Adrenal gland (tissue), 5 donors: Measurements from ENCODE around the gene CCL16.

ENCODE experiments used
- POLR2A ChIP-seq, 2 donors: fragments of 450-650 bp; IDR thresholded peaks; one replicate each; pipeline ENCODE4 v1.6.1; 2017; ENCODE audit warnings: antibody characterized with exemption in 2 of 2, mild to moderate bottlenecking in 2 of 2, moderate library complexity in 1 of 2
- TF ChIP-seq, protein P1 (sequence below), 6 experiments: fragments of 450-650 bp in 4 of 6; fragments of 200-600 bp in 2 of 6; sonication (generic) in 1 of 6; IDR thresholded peaks; 1 replicate in 5 of 6; 2 replicates in 1 of 6; pipeline versions ENCODE4 v1.5.1 to v1.8.0; 2016 to 2021; ENCODE audit warnings: antibody characterized with exemption in 6 of 6, mild to moderate bottlenecking in 2 of 6, moderate library complexity in 1 of 6
- donor health status: DM: no; HTN: no; CAD: no.

DNA sequence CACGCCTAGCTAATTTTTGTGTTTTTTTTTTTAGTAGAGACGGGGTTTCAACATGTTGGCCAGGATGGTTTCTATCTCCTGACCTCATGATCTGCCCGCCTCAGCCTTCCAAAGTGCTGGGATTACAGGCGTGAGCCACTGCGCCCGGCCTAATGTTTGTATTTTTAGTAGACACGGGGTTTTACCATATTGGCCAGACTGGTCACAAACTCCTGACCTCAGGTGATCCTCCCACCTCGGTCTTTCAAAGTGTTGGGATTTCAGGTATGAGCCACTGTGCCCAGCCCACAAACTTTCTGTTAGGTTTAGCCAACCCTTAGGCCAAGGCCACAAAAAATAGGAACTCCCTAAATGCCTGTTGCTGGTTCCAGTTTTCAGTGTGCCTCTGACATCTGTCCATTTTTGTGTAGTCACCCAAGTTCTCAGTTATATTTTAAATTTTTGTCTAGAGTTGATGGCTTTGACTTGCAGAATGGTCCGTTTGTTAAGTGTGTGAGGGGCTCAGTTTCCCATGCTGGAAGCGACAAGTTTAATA is 12.7 kb downstream of the CCL16 start:
- TF ChIP-seq, protein P1, sequence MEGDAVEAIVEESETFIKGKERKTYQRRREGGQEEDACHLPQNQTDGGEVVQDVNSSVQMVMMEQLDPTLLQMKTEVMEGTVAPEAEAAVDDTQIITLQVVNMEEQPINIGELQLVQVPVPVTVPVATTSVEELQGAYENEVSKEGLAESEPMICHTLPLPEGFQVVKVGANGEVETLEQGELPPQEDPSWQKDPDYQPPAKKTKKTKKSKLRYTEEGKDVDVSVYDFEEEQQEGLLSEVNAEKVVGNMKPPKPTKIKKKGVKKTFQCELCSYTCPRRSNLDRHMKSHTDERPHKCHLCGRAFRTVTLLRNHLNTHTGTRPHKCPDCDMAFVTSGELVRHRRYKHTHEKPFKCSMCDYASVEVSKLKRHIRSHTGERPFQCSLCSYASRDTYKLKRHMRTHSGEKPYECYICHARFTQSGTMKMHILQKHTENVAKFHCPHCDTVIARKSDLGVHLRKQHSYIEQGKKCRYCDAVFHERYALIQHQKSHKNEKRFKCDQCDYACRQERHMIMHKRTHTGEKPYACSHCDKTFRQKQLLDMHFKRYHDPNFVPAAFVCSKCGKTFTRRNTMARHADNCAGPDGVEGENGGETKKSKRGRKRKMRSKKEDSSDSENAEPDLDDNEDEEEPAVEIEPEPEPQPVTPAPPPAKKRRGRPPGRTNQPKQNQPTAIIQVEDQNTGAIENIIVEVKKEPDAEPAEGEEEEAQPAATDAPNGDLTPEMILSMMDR (IDR thresholded peaks at IDR 0.05): no peak
- no peak for TF ChIP-seq POLR2A (IDR thresholded peaks at IDR 0.05)
